ENCODE results near the gene WDFY3. TPM values are rescaled to one million over a fixed set of nuclear protein-coding genes. Genes with fewer than 3 reads are reported as not detected.
"Not testable (repeated sequence)": the region's sequence is repeated elsewhere in the genome, so short reads cannot be mapped to it uniquely, and the experiment has no call there.

The WDFY3 gene
- total and polyA plus RNA-seq, 2 donors (not counting 1 experiment from before 2014, with no cell fraction given), result 0.05 to 0.36 TPM

- no peak overlapping the region for H3K9ac ChIP-seq (ENCODE audit: low read length)
- H3K4me3 ChIP-seq (ENCODE audit: control extremely low read depth in 1 of 5, extremely low read depth in 1 of 5, insufficient read depth in 1 of 5, low read depth in 2 of 5, low read length in 4 of 5), result no peak overlapping the region
- intact Hi-C loops (cut with micrococcal nuclease), result no loop called here
- no peaks in the 10 kb centered on the region for H3K9me3 ChIP-seq (ENCODE audit: control extremely low read depth in 1 of 3, control insufficient read depth in 2 of 3, insufficient read depth in 1 of 3, low read length in 2 of 3)
- H3K79me2 ChIP-seq (ENCODE audit: control insufficient read depth, insufficient read depth, low read length), result no peaks in the 10 kb centered on the region
- H3K27me3 ChIP-seq (replicated peaks in 1 of 4; ENCODE audit: control extremely low read depth in 1 of 4, control insufficient read depth in 3 of 4, insufficient read depth in 4 of 4, low read length in 3 of 4), result no peaks in the 10 kb centered on the region
- H3K4me2 ChIP-seq (replicated peaks; ENCODE audit: low read depth, low read length, poor library complexity, severe bottlenecking), result no peak overlapping the region
- Mint-ChIP-seq H3K4me3 (no peak overlapping the region), H3K4me1 (no peaks in the 10 kb centered on the region), H3K9me3 (ENCODE audit: insufficient read depth) (no peaks in the 10 kb centered on the region), H3K27me3 (no peaks in the 10 kb centered on the region), H3K27ac (no peak overlapping the region)
- no peak overlapping the region for H3K27ac ChIP-seq (ENCODE audit: low read length in 2 of 2)
- CTCF ChIA-PET, result no interaction called here
- H3K36me3 ChIP-seq (replicated peaks in 1 of 2; ENCODE audit: control extremely low read depth in 1 of 2, control insufficient read depth in 1 of 2, extremely low read depth in 1 of 2, insufficient read depth in 2 of 2, low read length in 1 of 2), result no peaks in the 10 kb centered on the region
- TF ChIP-seq, protein P1, sequence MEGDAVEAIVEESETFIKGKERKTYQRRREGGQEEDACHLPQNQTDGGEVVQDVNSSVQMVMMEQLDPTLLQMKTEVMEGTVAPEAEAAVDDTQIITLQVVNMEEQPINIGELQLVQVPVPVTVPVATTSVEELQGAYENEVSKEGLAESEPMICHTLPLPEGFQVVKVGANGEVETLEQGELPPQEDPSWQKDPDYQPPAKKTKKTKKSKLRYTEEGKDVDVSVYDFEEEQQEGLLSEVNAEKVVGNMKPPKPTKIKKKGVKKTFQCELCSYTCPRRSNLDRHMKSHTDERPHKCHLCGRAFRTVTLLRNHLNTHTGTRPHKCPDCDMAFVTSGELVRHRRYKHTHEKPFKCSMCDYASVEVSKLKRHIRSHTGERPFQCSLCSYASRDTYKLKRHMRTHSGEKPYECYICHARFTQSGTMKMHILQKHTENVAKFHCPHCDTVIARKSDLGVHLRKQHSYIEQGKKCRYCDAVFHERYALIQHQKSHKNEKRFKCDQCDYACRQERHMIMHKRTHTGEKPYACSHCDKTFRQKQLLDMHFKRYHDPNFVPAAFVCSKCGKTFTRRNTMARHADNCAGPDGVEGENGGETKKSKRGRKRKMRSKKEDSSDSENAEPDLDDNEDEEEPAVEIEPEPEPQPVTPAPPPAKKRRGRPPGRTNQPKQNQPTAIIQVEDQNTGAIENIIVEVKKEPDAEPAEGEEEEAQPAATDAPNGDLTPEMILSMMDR (IDR thresholded peaks at IDR 0.05), result no peak
- no peak for TF ChIP-seq EZH2 (IDR thresholded peaks at IDR 0.05; ENCODE audit: borderline replicate concordance, insufficient read depth, low read depth, low read length, poor library complexity, severe bottlenecking)
- H2AFZ ChIP-seq (ENCODE audit: insufficient read depth, low read depth, low read length, poor library complexity, severe bottlenecking), result no peak overlapping the region
- no peaks in the 10 kb centered on the region for H3K4me1 ChIP-seq (ENCODE audit: control insufficient read depth in 2 of 2, insufficient read depth in 2 of 2, low read length in 2 of 2)
- no CpG with 5 or more reads among the region's 2 CpGs for WGBS (ENCODE audit: insufficient coverage)
- no peaks in the 10 kb centered on the region for H4K20me1 ChIP-seq (ENCODE audit: control insufficient read depth, insufficient read depth, low read length, poor library complexity, severe bottlenecking)
- POLR2A ChIA-PET, result no interaction called here
- no peak for ATAC-seq (ENCODE audit: low read depth)
- no peak for DNase-seq
Observed at GRCh38 chr4:84837751-84838150, 128.7 kb downstream of the WDFY3 start.

GRCh38 chr4:84829633-84830032, 136.9 kb downstream of the WDFY3 start:
- intact Hi-C loops (cut with micrococcal nuclease); H3K27ac Mint-ChIP-seq; H3K27me3 ChIP-seq (replicated peaks in 1 of 4; ENCODE audit: control extremely low read depth in 1 of 4, control insufficient read depth in 3 of 4, insufficient read depth in 4 of 4, low read length in 3 of 4); H3K27me3 Mint-ChIP-seq; H3K9me3 Mint-ChIP-seq (ENCODE audit: insufficient read depth); DNase-seq; H3K79me2 ChIP-seq (ENCODE audit: control insufficient read depth, insufficient read depth, low read length); H2AFZ ChIP-seq (ENCODE audit: insufficient read depth, low read depth, low read length, poor library complexity, severe bottlenecking); H3K4me3 Mint-ChIP-seq; H3K9me3 ChIP-seq (ENCODE audit: control extremely low read depth in 1 of 3, control insufficient read depth in 2 of 3, insufficient read depth in 1 of 3, low read length in 2 of 3); H3K4me1 ChIP-seq (ENCODE audit: control insufficient read depth in 2 of 2, insufficient read depth in 2 of 2, low read length in 2 of 2); H3K9ac ChIP-seq (ENCODE audit: low read length); ATAC-seq (ENCODE audit: low read depth); CTCF ChIA-PET; H3K4me1 Mint-ChIP-seq; H3K4me3 ChIP-seq (ENCODE audit: control extremely low read depth in 1 of 5, extremely low read depth in 1 of 5, insufficient read depth in 1 of 5, low read depth in 2 of 5, low read length in 4 of 5); H3K27ac ChIP-seq (ENCODE audit: low read length in 2 of 2); H3K36me3 ChIP-seq (replicated peaks in 1 of 2; ENCODE audit: control extremely low read depth in 1 of 2, control insufficient read depth in 1 of 2, extremely low read depth in 1 of 2, insufficient read depth in 2 of 2, low read length in 1 of 2); H4K20me1 ChIP-seq (ENCODE audit: control insufficient read depth, insufficient read depth, low read length, poor library complexity, severe bottlenecking); H3K4me2 ChIP-seq (replicated peaks; ENCODE audit: low read depth, low read length, poor library complexity, severe bottlenecking); POLR2A ChIA-PET: not testable (repeated sequence)
- no CpG with 5 or more reads among the region's 6 CpGs for WGBS (ENCODE audit: insufficient coverage)

All from B cell (primary cell).